Frontal cortex (tissue), 4 donors: Measurements from ENCODE around the gene HTRA1. TPM values are rescaled to one million over a fixed set of nuclear protein-coding genes. Genes with fewer than 3 reads are reported as not detected.

ENCODE experiments used
- DNase-seq, 2 donors: peaks; one replicate each; pipeline ENCODE4 v3.0.0; 2012; ENCODE audit warnings: low spot score in 2 of 2
- FAIRE-seq: peaks from 2 replicates; lab custom pipeline; 2012; peaks lifted over from hg19 to GRCh38; lab: Jason Lieb, UNC
- total RNA-seq: library from RNA; depleted of rRNA; stranded (reverse); fragments of >200 nt; gene quantifications from one replicate; pipeline ENCODE4 v1.2.3, GENCODE V29; 2014
- donor health status: control.
- donor health status: control.
- donor health status: control.

HTRA1 gene
- total RNA-seq, 1 donor from 2014 or later, result 41.2 TPM

GRCh38 chr10:122508021-122508420 lies 46.7 kb downstream of the HTRA1 start:
- FAIRE-seq, result no peak
- no peak for DNase-seq

- FAIRE-seq, result no peak
- no peak for DNase-seq
These were observed 48.0 kb downstream of the HTRA1 start for GRCh38 chr10:122509323-122509722.

DNA sequence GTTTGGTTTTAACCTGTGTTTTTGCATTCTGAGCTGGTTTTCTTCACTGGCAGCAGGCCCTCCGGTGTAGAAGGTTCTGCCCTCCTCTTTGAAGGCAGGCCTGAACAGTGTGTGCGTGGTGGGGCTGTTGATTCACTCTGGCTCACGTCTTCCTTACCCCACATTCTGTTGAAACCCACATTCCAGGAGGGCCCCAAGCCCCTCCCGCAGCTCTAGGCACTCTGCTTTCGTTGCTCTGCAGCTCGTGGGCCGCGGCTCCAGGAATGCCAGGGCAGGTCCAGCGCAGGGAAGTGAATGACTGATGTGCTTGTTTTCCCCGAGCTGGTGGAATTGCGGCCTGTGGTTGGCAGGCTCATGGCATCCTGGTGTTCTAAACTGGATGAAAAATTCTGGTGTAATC lies 49.0 kb downstream of the HTRA1 start:
- FAIRE-seq, result no peak
- no peak for DNase-seq

- no peak for FAIRE-seq
These were observed 49.4 kb downstream of the HTRA1 start for GRCh38 chr10:122510736-122511135.

DNA sequence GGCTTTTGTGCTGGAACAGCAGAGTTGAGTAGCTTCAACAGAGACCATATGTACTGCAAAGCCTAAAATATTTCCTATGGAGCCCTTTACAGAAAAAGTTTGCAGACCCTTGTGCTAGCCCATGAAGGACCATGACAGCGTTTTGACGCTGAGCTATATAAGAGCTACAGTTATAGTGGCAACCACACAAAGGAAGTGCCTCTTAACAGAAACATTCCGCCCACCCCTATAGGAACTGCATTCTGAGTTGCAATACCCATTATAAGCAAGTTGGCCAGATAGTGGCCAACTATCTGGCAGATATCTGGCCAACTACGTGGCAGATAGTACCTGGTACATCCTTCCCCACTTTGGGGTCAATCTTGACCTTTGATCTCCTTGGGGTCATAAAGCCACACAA lies 51.7 kb downstream of the HTRA1 start:
- FAIRE-seq (no peak), DNase-seq (no peak)

More at GRCh38 chr10:122510736-122511135, 49.4 kb downstream of the HTRA1 start:
- no peak for DNase-seq

DNA sequence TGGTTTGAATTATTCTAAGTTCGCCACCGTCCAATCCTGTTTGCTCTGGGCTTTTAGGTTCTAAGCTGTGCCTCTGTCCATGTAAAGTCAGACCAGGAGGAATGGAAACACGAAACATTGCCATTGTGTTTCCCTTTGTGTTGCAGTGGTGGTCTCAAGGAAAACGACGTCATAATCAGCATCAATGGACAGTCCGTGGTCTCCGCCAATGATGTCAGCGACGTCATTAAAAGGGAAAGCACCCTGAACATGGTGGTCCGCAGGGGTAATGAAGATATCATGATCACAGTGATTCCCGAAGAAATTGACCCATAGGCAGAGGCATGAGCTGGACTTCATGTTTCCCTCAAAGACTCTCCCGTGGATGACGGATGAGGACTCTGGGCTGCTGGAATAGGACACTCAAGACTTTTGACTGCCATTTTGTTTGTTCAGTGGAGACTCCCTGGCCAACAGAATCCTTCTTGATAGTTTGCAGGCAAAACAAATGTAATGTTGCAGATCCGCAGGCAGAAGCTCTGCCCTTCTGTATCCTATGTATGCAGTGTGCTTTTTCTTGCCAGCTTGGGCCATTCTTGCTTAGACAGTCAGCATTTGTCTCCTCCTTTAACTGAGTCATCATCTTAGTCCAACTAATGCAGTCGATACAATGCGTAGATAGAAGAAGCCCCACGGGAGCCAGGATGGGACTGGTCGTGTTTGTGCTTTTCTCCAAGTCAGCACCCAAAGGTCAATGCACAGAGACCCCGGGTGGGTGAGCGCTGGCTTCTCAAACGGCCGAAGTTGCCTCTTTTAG lies 52.9 kb downstream of the HTRA1 start:
- DNase-seq, result no peak

DNA sequence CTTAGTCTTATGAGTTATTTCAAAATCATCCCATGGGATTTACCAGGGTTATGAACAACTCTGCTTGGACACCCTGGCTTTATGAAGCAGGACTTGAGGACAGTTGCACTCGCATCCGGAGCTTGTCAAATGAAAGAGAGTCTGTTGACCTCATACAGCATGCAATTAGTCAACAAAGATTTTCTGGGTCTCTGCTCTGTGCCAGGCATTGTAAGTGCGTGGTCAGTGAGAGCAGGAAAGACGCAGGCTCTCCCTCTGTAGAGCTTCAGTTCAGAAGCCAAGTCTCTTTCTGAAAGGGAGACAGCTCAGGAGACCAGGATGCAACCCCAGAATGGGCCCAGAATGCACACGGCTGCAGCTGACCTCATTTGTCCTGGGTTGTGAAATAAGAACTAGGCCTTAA lies 53.7 kb downstream of the HTRA1 start:
- FAIRE-seq, result no peak

More for the DNA sequence above, 52.9 kb downstream of the HTRA1 start:
- no peak for FAIRE-seq

GRCh38 chr10:122515588-122516231 lies 54.4 kb downstream of the HTRA1 start:
- FAIRE-seq (no peak), DNase-seq (no peak)

More for the DNA sequence above, 53.7 kb downstream of the HTRA1 start:
- DNase-seq, result no peak

DNA sequence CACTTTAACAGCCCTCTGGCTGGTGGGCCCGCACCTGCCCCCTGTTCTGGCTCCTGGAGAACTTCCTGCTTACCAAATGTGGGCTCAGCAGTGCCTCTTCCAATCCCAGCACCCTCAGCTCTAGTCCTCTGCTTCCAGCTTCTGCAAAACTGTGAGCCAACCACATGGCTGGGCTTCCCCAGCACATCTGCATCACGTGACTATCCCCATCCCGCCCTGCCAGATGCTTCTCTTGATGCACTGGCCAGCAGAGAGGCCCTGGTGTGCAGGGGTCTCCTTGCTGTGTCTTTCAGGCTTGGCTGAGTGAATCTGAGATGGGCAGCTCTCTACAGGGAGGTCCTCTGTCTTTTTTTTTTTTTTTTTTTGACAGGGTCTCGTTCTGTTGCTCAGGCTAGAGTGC lies 55.4 kb downstream of the HTRA1 start:
- FAIRE-seq, result no peak

DNA sequence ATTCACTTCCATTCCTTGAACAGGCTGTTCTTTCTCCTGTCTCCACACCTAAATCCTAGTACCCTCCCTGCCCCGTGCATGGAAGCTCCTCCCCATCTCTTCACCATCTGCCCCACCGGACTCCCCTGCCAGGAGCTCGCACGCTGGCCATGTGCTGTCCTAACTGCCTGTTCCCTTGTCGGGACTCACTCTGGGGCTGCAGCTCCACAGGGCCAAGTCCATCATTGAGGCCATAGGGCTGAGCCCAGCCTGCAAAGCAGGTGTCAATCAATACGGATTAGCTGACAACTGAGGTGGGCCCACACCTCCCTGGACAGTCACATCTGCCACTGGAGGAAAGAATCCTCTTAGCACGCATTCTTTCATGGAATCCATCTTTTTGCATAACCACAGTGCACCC lies 57.8 kb downstream of the HTRA1 start:
- DNase-seq (no peak), FAIRE-seq (no peak)

More for the DNA sequence above, 55.4 kb downstream of the HTRA1 start:
- DNase-seq, result no peak

DNA sequence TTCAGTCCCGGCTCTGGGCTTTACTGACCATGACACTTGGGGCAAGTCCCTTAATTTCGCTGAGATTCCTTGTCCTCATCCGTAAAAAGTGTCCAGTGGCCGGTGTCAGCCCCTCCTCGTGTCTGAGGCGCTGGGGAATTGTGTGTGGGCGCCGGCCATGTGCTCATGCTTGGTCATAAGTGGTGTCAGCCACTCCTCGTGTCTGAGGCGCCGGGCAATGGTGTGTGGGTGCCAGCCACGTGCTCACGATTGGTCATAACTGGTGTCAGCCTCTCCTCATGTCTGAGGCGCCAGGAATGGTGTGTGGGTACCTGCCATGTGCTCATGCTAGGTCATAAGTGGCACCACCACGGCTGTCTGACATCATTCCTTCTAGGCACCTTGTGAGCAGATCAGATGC lies 58.5 kb downstream of the HTRA1 start:
- no peak for DNase-seq
- FAIRE-seq, result no peak

GRCh38 chr10:122521011-122521410 lies 59.7 kb downstream of the HTRA1 start:
- FAIRE-seq (no peak), DNase-seq (no peak)

- DNase-seq (no peak), FAIRE-seq (no peak)
These were observed 63.5 kb downstream of the HTRA1 start for GRCh38 chr10:122524811-122525210.

DNA sequence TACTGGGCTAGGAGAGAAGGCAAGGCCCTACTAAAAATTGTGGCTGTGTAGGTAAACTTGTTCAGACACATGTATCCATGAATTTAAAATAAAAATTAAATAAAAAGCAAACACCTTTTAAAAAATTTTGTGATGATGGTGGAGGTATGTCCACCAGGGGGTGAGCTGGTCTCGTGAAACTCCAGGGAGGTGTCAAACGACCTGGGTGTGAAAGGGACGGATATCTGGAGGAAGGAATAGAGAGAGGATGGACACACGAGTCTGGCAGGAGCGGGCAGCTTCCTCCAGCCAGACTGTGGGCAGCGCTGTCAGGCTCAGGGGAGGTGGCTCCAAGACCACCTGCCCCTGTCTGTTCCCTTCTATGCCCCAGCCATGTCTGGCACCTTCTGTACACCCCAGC lies 64.4 kb downstream of the HTRA1 start:
- FAIRE-seq (no peak), DNase-seq (no peak)

DNA sequence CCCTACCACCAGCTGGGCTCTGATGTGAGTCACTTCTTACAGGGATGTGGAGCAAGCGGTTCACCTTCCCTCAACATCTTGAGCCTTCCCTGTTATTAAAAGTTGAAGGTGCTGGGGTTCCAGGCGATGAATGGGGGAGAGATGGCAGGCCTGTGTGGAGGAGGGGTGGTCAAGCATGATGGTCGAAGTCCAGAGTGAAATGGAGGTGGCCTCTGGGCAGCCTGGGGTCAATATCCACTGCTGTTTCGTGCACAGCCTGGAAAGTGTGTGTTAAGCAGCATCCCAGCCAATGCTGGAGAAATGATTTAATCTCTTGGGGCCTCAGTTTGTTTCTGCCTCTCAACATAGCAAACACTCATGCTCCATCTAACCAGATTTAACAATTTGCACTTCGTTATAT lies 65.5 kb downstream of the HTRA1 start:
- FAIRE-seq (no peak), DNase-seq (no peak)

DNA sequence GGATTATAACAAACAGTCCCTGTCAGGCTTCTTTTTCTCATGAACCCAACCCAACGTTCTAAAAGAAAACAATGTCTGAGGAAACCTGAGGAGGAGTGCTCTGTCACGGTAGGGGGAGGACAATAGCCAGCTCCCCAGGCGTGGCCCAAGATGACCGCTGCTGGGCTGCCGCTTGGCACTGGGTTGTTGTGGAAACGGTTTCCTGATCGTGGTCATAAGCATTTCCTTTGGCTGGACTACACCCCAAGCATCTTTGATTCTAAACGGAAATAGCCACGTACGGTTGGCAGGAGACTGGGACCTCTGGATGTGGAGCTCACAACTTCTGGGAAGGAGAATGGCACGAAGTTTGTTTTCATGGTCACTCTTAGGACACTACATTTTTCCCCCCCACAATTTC lies 68.8 kb downstream of the HTRA1 start:
- FAIRE-seq, result no peak

DNA sequence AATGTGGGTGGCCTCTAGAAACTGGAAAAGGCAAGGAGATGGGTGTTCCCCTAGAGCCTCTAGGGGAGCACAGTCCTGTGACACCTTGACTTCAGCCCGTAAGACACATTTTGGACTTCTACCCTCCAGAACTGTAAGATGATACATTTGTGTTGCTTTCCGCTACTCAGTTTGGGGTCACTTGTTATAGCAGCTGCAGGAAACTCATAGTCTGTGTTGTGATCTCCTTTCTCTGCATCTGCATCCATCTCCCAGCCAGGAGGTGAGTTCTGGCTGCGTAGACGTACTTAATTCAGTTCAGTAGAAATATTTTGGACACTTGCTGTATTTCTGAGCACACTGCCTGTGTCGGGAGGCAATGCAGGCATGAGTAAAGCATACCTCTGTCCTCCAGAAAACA lies 69.9 kb downstream of the HTRA1 start:
- DNase-seq (no peak), FAIRE-seq (no peak)

More for the DNA sequence above, 68.8 kb downstream of the HTRA1 start:
- DNase-seq, result no peak

- DNase-seq, result no peak
- no peak for FAIRE-seq
These were observed 70.6 kb downstream of the HTRA1 start for GRCh38 chr10:122531939-122532338.

- DNase-seq (no peak), FAIRE-seq (no peak)
These were observed 71.4 kb downstream of the HTRA1 start for GRCh38 chr10:122532601-122533296.

DNA sequence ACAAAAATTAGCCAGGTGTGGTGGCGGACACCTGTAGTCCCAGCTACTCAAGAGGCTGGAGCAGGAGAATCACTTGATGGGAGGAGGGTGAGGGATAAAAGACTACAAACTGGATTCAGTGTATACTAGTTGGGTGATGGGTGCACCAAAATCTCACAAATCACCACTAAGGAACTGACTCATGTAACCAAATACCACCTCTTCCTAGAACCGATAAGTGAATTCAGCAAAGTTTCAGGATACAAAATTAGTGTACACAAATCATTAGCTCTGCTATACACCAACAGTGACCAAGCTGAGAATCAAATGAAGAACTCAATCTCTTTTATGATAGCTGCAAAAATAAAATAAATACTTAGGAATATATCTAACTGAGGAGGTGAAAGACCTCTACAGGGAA lies 76.2 kb downstream of the HTRA1 start:
- DNase-seq (no peak), FAIRE-seq (no peak)

DNA sequence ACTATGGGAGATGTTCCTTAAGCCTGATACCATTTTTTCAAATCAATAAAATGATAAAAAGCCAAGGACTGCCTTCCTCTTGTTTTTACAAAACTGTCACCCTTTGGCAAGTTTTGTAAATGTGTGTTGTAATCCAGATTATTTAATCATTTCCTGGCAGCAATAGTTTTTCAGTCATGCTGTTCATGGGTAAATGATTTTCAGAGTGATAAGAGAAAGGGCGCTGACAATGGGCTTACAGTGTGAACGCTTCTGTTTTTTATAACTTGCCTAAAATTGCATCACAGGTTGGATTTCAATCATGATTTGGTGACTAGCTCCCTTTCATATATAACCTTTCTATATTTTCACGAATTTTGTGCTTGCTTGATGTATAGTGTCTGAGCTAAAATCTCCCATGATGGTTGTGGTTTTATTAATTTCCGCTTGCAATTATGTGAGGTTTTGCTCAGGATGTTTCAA lies 80.2 kb downstream of the HTRA1 start:
- DNase-seq (no peak), FAIRE-seq (no peak)
